HEK293 (cell line): ENCODE measurements around the gene GPR35.

ENCODE experiments used
- ELK4 ChIP-seq: IDR thresholded peaks from 2 replicates; pipeline ENCODE4 v1.6.1; 2011; ENCODE audit warnings: mild to moderate bottlenecking, low read depth, low read length, borderline replicate concordance
- TCF7L2 ChIP-seq: IDR thresholded peaks from 2 replicates; pipeline ENCODE4 v1.6.1; 2011; ENCODE audit warnings: low read depth, mild to moderate bottlenecking, inconsistent platforms, low read length, moderate library complexity, borderline replicate concordance
- ZNF239 ChIP-seq: fragments of 450-650 bp; formaldehyde crosslinking; IDR thresholded peaks from 2 replicates; pipeline ENCODE4 v1.5.1; 2016; ENCODE audit warnings: missing biosample characterization, missing genetic modification characterization
- ZNF311 ChIP-seq: fragments of 450-650 bp; formaldehyde crosslinking; IDR thresholded peaks from 2 replicates; pipeline ENCODE4 v1.5.1; 2017; ENCODE audit warnings: missing biosample characterization, missing genetic modification characterization, borderline replicate concordance
- ZNF324 ChIP-seq: fragments of 450-650 bp; formaldehyde crosslinking; IDR thresholded peaks from 2 replicates; pipeline ENCODE4 v1.5.1; 2016; ENCODE audit warnings: missing biosample characterization, missing genetic modification characterization
- ZNF362 ChIP-seq: fragments of 450-650 bp; formaldehyde crosslinking; IDR thresholded peaks from 2 replicates; pipeline ENCODE4 v1.5.1; 2016; ENCODE audit warnings: missing biosample characterization, missing genetic modification characterization
- TF ChIP-seq, protein P1 (sequence below): fragments of 450-650 bp; formaldehyde crosslinking; IDR thresholded peaks from 2 replicates; pipeline ENCODE4 v1.5.1; 2016; ENCODE audit warnings: missing biosample characterization, missing genetic modification characterization
- TF ChIP-seq, protein P2 (sequence below): fragments of 450-650 bp; formaldehyde crosslinking; IDR thresholded peaks from 2 replicates; pipeline ENCODE4 v1.5.1; 2016; ENCODE audit warnings: missing biosample characterization, missing genetic modification characterization, low read depth

DNA sequence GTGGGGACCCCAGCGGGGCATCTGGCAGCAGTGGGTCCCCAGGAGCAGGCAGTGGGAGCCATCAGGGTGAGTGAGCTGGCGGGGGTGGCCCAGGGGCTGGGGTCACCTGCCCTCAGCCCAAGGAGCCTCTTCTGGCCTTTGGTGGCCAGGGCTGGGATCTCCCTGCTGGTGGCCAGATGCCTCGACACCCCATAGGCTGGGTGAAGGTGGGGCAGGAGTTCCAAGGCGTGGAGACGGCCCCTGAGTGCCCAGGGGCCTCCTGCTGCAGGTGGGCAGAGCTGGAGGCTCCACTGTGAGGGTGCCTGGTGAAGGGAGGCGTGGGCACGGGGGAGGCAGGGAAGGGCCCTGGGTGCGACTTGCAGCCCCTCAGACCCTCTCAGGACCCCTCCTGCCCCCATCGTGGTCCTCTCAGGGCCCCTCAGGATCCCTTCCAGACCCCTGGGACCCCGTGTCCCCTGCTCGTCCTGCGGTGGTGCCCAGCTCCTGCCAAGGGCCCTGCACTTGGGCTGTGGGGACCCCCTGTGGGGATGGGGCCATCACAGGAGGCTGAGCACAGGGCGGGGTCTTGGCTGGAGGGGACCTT is 5.0 kb upstream of the GPR35 start:
- TF ChIP-seq, protein P1, sequence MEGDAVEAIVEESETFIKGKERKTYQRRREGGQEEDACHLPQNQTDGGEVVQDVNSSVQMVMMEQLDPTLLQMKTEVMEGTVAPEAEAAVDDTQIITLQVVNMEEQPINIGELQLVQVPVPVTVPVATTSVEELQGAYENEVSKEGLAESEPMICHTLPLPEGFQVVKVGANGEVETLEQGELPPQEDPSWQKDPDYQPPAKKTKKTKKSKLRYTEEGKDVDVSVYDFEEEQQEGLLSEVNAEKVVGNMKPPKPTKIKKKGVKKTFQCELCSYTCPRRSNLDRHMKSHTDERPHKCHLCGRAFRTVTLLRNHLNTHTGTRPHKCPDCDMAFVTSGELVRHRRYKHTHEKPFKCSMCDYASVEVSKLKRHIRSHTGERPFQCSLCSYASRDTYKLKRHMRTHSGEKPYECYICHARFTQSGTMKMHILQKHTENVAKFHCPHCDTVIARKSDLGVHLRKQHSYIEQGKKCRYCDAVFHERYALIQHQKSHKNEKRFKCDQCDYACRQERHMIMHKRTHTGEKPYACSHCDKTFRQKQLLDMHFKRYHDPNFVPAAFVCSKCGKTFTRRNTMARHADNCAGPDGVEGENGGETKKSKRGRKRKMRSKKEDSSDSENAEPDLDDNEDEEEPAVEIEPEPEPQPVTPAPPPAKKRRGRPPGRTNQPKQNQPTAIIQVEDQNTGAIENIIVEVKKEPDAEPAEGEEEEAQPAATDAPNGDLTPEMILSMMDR (tag by site-specific recombination) = no peak
- TF ChIP-seq ZNF362 (no peak), ZNF324 (tag by site-specific recombination) (no peak), ZNF311 (no peak), ELK4 (no peak), ZNF239 (tag by site-specific recombination) (no peak), TCF7L2 (no peak)
- TF ChIP-seq, protein P2, sequence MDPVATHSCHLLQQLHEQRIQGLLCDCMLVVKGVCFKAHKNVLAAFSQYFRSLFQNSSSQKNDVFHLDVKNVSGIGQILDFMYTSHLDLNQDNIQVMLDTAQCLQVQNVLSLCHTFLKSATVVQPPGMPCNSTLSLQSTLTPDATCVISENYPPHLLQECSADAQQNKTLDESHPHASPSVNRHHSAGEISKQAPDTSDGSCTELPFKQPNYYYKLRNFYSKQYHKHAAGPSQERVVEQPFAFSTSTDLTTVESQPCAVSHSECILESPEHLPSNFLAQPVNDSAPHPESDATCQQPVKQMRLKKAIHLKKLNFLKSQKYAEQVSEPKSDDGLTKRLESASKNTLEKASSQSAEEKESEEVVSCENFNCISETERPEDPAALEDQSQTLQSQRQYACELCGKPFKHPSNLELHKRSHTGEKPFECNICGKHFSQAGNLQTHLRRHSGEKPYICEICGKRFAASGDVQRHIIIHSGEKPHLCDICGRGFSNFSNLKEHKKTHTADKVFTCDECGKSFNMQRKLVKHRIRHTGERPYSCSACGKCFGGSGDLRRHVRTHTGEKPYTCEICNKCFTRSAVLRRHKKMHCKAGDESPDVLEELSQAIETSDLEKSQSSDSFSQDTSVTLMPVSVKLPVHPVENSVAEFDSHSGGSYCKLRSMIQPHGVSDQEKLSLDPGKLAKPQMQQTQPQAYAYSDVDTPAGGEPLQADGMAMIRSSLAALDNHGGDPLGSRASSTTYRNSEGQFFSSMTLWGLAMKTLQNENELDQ = no peak
